Common myeloid progenitor, CD34-positive (primary cell): ENCODE results near the gene PKP1.

Experiments
- CTCF ChIA-PET: fragments of 350-600 bp; sonication (Branson Sonifier 250); formaldehyde crosslinking; loops from one replicate; lab custom pipeline; 2021; ENCODE audit warnings: antibody characterized with exemption; lab: Charles Lee
- POLR2A ChIA-PET: fragments of 350-600 bp; sonication (Branson Sonifier 250); formaldehyde crosslinking; loops from one replicate; lab custom pipeline; 2021; ENCODE audit warnings: antibody characterized with exemption; lab: Charles Lee
- DNase-seq, 3 donors: peaks; one replicate each; pipeline versions ENCODE4 v3.0.0 to v3.0.0-alpha.2; 2013
- H3K27ac ChIP-seq, 2 experiments: 1 replicate in 1 of 2; 2 replicates in 1 of 2; pipeline ENCODE4 v1.7.0; 2013; ENCODE audit warnings: inconsistent platforms in 2 of 2, low read length in 2 of 2, mild to moderate bottlenecking in 2 of 2, low read depth in 1 of 2, moderate library complexity in 1 of 2; ENCODE audit not compliant: severe bottlenecking in 2 of 2, insufficient read depth in 1 of 2, poor library complexity in 1 of 2
- H3K27me3 ChIP-seq, 5 experiments: replicated peaks in 2 of 5; 1 replicate in 3 of 5; 2 replicates in 2 of 5; pipeline versions ENCODE4 v1.6.1 to v1.7.0; 2013; ENCODE audit warnings: low read length in 4 of 5, mild to moderate bottlenecking in 2 of 5, moderate library complexity in 2 of 5, inconsistent platforms in 1 of 5; ENCODE audit not compliant: insufficient read depth in 5 of 5, control insufficient read depth in 4 of 5
- H3K36me3 ChIP-seq, 4 experiments: 1 replicate in 2 of 4; 2 replicates in 2 of 4; pipeline versions ENCODE4 v1.6.1 to v1.7.0; 2013; ENCODE audit warnings: low read length in 3 of 4, control low read depth in 1 of 4, mild to moderate bottlenecking in 1 of 4; ENCODE audit not compliant: control insufficient read depth in 4 of 4, insufficient read depth in 4 of 4
- H3K4me1 ChIP-seq, 4 experiments: 1 replicate in 3 of 4; 2 replicates in 1 of 4; pipeline versions ENCODE4 v1.6.1 to v1.7.1; 2013; ENCODE audit warnings: low read length in 3 of 4, mild to moderate bottlenecking in 3 of 4, control low read depth in 1 of 4, inconsistent platforms in 1 of 4, moderate library complexity in 1 of 4; ENCODE audit not compliant: control insufficient read depth in 4 of 4, insufficient read depth in 4 of 4; ENCODE audit errors: control extremely low read depth in 1 of 4
- H3K4me3 ChIP-seq, 7 experiments: 1 replicate in 4 of 7; 2 replicates in 3 of 7; pipeline versions ENCODE4 v1.5.1 to v1.7.0; 2013; ENCODE audit warnings: mild to moderate bottlenecking in 7 of 7, low read length in 6 of 7, moderate library complexity in 6 of 7, inconsistent platforms in 2 of 7, low read depth in 2 of 7, control low read depth in 1 of 7; ENCODE audit not compliant: insufficient read depth in 4 of 7, control insufficient read depth in 1 of 7; ENCODE audit errors: extremely low read depth in 1 of 7
- H3K9me3 ChIP-seq, 5 experiments: 1 replicate in 4 of 5; 2 replicates in 1 of 5; pipeline versions ENCODE4 v1.6.1 to v1.7.1; 2013; ENCODE audit warnings: low read length in 4 of 5, mild to moderate bottlenecking in 2 of 5, inconsistent platforms in 1 of 5, low read depth in 1 of 5, moderate library complexity in 1 of 5; ENCODE audit not compliant: control insufficient read depth in 4 of 5, insufficient read depth in 2 of 5; ENCODE audit errors: control extremely low read depth in 1 of 5
- WGBS: methylation state at CpG from one replicate; pipeline ENCODE4 v1.1.5; 2013; ENCODE audit not compliant: insufficient coverage; 5-methylcytosine and 5-hydroxymethylcytosine counted together

PKP1 gene

DNA sequence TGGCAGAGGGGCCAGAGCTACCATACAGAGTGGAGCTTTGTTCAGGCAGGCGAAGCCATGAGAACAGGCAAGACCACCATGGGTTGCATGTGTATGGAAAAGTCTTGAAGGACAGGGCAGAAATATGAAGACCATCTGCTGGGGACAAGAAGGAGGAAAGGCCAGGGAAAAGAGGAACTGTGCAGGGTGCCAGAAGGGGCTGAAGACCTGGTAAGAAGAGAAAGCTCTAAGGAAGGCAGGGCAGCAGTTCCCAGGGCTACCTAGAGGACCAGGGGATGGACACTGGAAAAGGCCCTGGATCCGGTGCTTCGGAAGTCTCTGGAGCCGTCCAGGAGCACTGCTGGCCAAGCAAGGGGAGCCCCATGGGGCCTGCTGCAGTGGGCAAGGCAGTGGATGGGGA lies 43.4 kb downstream of the PKP1 start:
- Histone ChIP-seq H3K4me1 (no peaks in the 10 kb centered on the region), H3K27me3 (peaks cover 0 to 6% (median 0%) of the 10 kb centered on the region in 5 experiments)
- POLR2A ChIA-PET: no interaction called here

GRCh38 chr1:201327687-201328240 lies 44.5 kb downstream of the PKP1 start:
- H3K36me3 ChIP-seq: no peaks in the 10 kb centered on the region
- H3K27ac ChIP-seq: no peak overlapping the region
- H3K27me3 ChIP-seq: peaks cover 0 to 6% (median 0%) of the 10 kb centered on the region in 5 experiments
- H3K4me1 ChIP-seq: no peaks in the 10 kb centered on the region
- ChIA-PET POLR2A (no interaction called here), CTCF (interaction anchor here (1.0 kb wide), 1 partner anchor 26 kb away, joined by 4 read pairs; no protein-coding TSS in a partner anchor)
- H3K4me3 ChIP-seq: no peak overlapping the region
- H3K9me3 ChIP-seq: no peaks in the 10 kb centered on the region
- DNase-seq: no peak
- WGBS: 95% methylated on average over 6 of the region's 7 CpGs

More for the DNA sequence above, 43.4 kb downstream of the PKP1 start:
- WGBS: 75% methylated on average over 4 of the region's 4 CpGs
- no peaks in the 10 kb centered on the region for H3K36me3 ChIP-seq
- H3K4me3 ChIP-seq: no peak overlapping the region
- CTCF ChIA-PET: no interaction called here
- H3K27ac ChIP-seq: no peak overlapping the region
- DNase-seq: no peak
- no peaks in the 10 kb centered on the region for H3K9me3 ChIP-seq

GRCh38 chr1:201328576-201328975 lies 45.3 kb downstream of the PKP1 start:
- H3K4me1 ChIP-seq: no peaks in the 10 kb centered on the region
- peaks cover 0 to 6% (median 0%) of the 10 kb centered on the region in 5 experiments for H3K27me3 ChIP-seq
- WGBS: 87% methylated on average over 4 of the region's 4 CpGs
- no peak overlapping the region for H3K4me3 ChIP-seq
- no peaks in the 10 kb centered on the region for H3K36me3 ChIP-seq
- H3K9me3 ChIP-seq: no peaks in the 10 kb centered on the region
- DNase-seq: no peak
- no peak overlapping the region for H3K27ac ChIP-seq
- ChIA-PET CTCF (interaction anchor here (0.9 to 1.0 kb wide), 2 partner anchors 25 to 27 kb away, joined by 3 to 4 read pairs; no protein-coding TSS in a partner anchor), POLR2A (no interaction called here)

GRCh38 chr1:201329286-201329685 lies 46.0 kb downstream of the PKP1 start:
- H3K9me3 ChIP-seq: no peaks in the 10 kb centered on the region
- H3K4me1 ChIP-seq: no peaks in the 10 kb centered on the region
- H3K4me3 ChIP-seq: no peak overlapping the region
- ChIA-PET POLR2A (no interaction called here), CTCF (interaction anchor here (0.9 kb wide), 2 partner anchors 26 to 32 kb away, joined by 3 read pairs; no protein-coding TSS in a partner anchor)
- H3K36me3 ChIP-seq: no peaks in the 10 kb centered on the region
- 100% methylated on average over 1 of the region's 2 CpGs for WGBS
- peaks cover 0 to 6% (median 0%) of the 10 kb centered on the region in 5 experiments for H3K27me3 ChIP-seq
- no peak overlapping the region for H3K27ac ChIP-seq
- no peak for DNase-seq

GRCh38 chr1:201329801-201330200 lies 46.5 kb downstream of the PKP1 start:
- 95% methylated on average over 3 of the region's 4 CpGs for WGBS
- H3K4me3 ChIP-seq: no peak overlapping the region
- no peaks in the 10 kb centered on the region for H3K36me3 ChIP-seq
- ChIA-PET POLR2A (no interaction called here), CTCF (interaction anchor here (0.9 kb wide), 2 partner anchors 26 to 31 kb away, joined by 3 read pairs; no protein-coding TSS in a partner anchor)
- peaks cover 0 to 6% (median 0%) of the 10 kb centered on the region in 5 experiments for H3K27me3 ChIP-seq
- DNase-seq: no peak
- H3K4me1 ChIP-seq: no peaks in the 10 kb centered on the region
- H3K9me3 ChIP-seq: no peaks in the 10 kb centered on the region
- H3K27ac ChIP-seq: no peak overlapping the region

- CTCF ChIA-PET: interaction anchor here (0.9 kb wide), 1 partner anchor 30 kb away, joined by 3 read pairs; no protein-coding TSS in a partner anchor
- no peak for DNase-seq
- Histone ChIP-seq H3K27me3 (peaks cover 0 to 8% (median 0%) of the 10 kb centered on the region in 5 experiments), H3K4me1 (no peaks in the 10 kb centered on the region), H3K9me3 (no peaks in the 10 kb centered on the region), H3K4me3 (no peak overlapping the region), H3K27ac (no peak overlapping the region), H3K36me3 (no peaks in the 10 kb centered on the region)
- POLR2A ChIA-PET: no interaction called here
- 100% methylated on average over 2 of the region's 2 CpGs for WGBS
Measured at GRCh38 chr1:201330541-201330940, 47.2 kb downstream of the PKP1 start.

GRCh38 chr1:201331166-201331565 lies 47.9 kb downstream of the PKP1 start:
- H3K27ac ChIP-seq: no peak overlapping the region
- 94% methylated on average over 7 of the region's 7 CpGs for WGBS
- POLR2A ChIA-PET: no interaction called here
- no peaks in the 10 kb centered on the region for H3K9me3 ChIP-seq
- DNase-seq: no peak
- H3K4me3 ChIP-seq: no peak overlapping the region
- CTCF ChIA-PET: no interaction called here
- no peaks in the 10 kb centered on the region for H3K36me3 ChIP-seq
- no peaks in the 10 kb centered on the region for H3K4me1 ChIP-seq
- peaks cover 0 to 8% (median 0%) of the 10 kb centered on the region in 5 experiments for H3K27me3 ChIP-seq
